Liver (tissue), 9 donors: ENCODE measurements around the gene ACD. TPM values are rescaled to one million over a fixed set of nuclear protein-coding genes. Genes with fewer than 3 reads are reported as not detected.

ENCODE experiments used
- DNase-seq: peaks from one replicate; pipeline ENCODE4 v3.0.0-alpha.2; 2017; ENCODE audit warnings: low spot score
- H3K27ac ChIP-seq, 2 donors: one replicate each; pipeline ENCODE4 v1.7.0; 2013; ENCODE audit warnings: inconsistent platforms in 2 of 2, low read length in 2 of 2, control low read depth in 1 of 2, low read depth in 1 of 2, mild to moderate bottlenecking in 1 of 2
- H3K27me3 ChIP-seq, 4 donors: one replicate each; pipeline versions ENCODE4 v1.6.1 to v1.7.0; 2013; ENCODE audit warnings: low read length in 3 of 4, inconsistent platforms in 1 of 4, mild to moderate bottlenecking in 1 of 4, moderate library complexity in 1 of 4; ENCODE audit not compliant: control insufficient read depth in 4 of 4, insufficient read depth in 4 of 4
- H3K36me3 ChIP-seq, 4 donors: one replicate each; pipeline versions ENCODE4 v1.6.1 to v1.7.0; 2013; ENCODE audit warnings: low read length in 3 of 4, mild to moderate bottlenecking in 3 of 4, low read depth in 1 of 4, moderate library complexity in 1 of 4; ENCODE audit not compliant: control insufficient read depth in 4 of 4, insufficient read depth in 3 of 4
- H3K4me1 ChIP-seq, 4 donors: one replicate each; pipeline versions ENCODE4 v1.6.1 to v1.7.0; 2013; ENCODE audit warnings: low read length in 3 of 4, mild to moderate bottlenecking in 3 of 4, moderate library complexity in 1 of 4; ENCODE audit not compliant: control insufficient read depth in 4 of 4, insufficient read depth in 4 of 4
- H3K4me3 ChIP-seq, 3 donors: one replicate each; pipeline versions ENCODE4 v1.6.1 to v1.7.0; 2013; ENCODE audit warnings: low read length in 3 of 3, control low read depth in 1 of 3, low read depth in 1 of 3, mild to moderate bottlenecking in 1 of 3
- H3K9ac ChIP-seq, 2 donors: one replicate each; pipeline ENCODE4 v1.7.0; 2013; ENCODE audit warnings: low read length in 2 of 2, mild to moderate bottlenecking in 2 of 2, moderate library complexity in 2 of 2, control low read depth in 1 of 2, low read depth in 1 of 2
- H3K9me3 ChIP-seq, 4 donors: one replicate each; pipeline versions ENCODE4 v1.6.1 to v1.7.0; 2013; ENCODE audit warnings: low read length in 3 of 4; ENCODE audit not compliant: control insufficient read depth in 4 of 4
- ATF3 ChIP-seq: IDR thresholded peaks from 2 replicates; pipeline ENCODE4 v1.6.1; 2016; ENCODE audit warnings: antibody characterized with exemption
- CTCF ChIP-seq: fragments of 150-350 bp; IDR thresholded peaks from 2 replicates; pipeline ENCODE4 v1.5.1; 2017; ENCODE audit warnings: improper control_type of control experiment, low read depth, low read length; ENCODE audit not compliant: missing input control
- EGR1 ChIP-seq, 2 donors: IDR thresholded peaks; 2 replicates each; pipeline ENCODE4 v1.6.1; 2016 to 2018; ENCODE audit warnings: antibody characterized with exemption in 2 of 2, low read depth in 2 of 2
- FOXA1 ChIP-seq: IDR thresholded peaks from 2 replicates; pipeline ENCODE4 v1.6.1; 2016; ENCODE audit warnings: antibody characterized with exemption
- FOXA2 ChIP-seq: IDR thresholded peaks from 2 replicates; pipeline ENCODE4 v1.6.1; 2016; ENCODE audit warnings: antibody characterized with exemption
- GABPA ChIP-seq, 2 donors: IDR thresholded peaks in 1 of 2; conservative IDR thresholded peaks in 1 of 2; 2 replicates each; pipeline ENCODE4 v1.6.1; 2016; ENCODE audit warnings: antibody characterized with exemption in 2 of 2, mild to moderate bottlenecking in 1 of 2, moderate library complexity in 1 of 2
- HNF4A ChIP-seq, 2 donors: conservative IDR thresholded peaks; 2 replicates each; pipeline ENCODE4 v1.6.1; 2016; ENCODE audit warnings: antibody characterized with exemption in 2 of 2, mild to moderate bottlenecking in 2 of 2
- HNF4G ChIP-seq: IDR thresholded peaks from 2 replicates; pipeline ENCODE4 v1.6.1; 2016; ENCODE audit warnings: antibody characterized with exemption
- JUND ChIP-seq, 2 donors: IDR thresholded peaks; 2 replicates each; pipeline ENCODE4 v1.6.1; 2016; ENCODE audit warnings: antibody characterized with exemption in 2 of 2
- MAX ChIP-seq: IDR thresholded peaks from 2 replicates; pipeline ENCODE4 v1.6.1; 2016; ENCODE audit warnings: antibody characterized with exemption
- NR2F2 ChIP-seq: IDR thresholded peaks from 2 replicates; pipeline ENCODE4 v1.6.1; 2016; ENCODE audit warnings: antibody characterized with exemption
- RAD21 ChIP-seq, 2 donors: IDR thresholded peaks; 2 replicates each; pipeline ENCODE4 v1.6.1; 2016; ENCODE audit warnings: antibody characterized with exemption in 2 of 2, mild to moderate bottlenecking in 2 of 2
- RXRA ChIP-seq, 2 donors: IDR thresholded peaks; 2 replicates each; pipeline ENCODE4 v1.6.1; 2017 to 2018; ENCODE audit warnings: antibody characterized with exemption in 2 of 2, mild to moderate bottlenecking in 1 of 2
- SP1 ChIP-seq: IDR thresholded peaks from 2 replicates; pipeline ENCODE4 v1.6.1; 2018; ENCODE audit warnings: antibody characterized with exemption, mild to moderate bottlenecking
- TAF1 ChIP-seq: conservative IDR thresholded peaks from 2 replicates; pipeline ENCODE4 v1.6.1; 2016; ENCODE audit warnings: antibody characterized with exemption, mild to moderate bottlenecking
- YY1 ChIP-seq: IDR thresholded peaks from 2 replicates; pipeline ENCODE4 v1.6.1; 2016; ENCODE audit warnings: antibody characterized with exemption, mild to moderate bottlenecking
- WGBS: extraction: QIAGEN DNeasy Blood & Tissue Kit; methylation state at CpG from one replicate; pipeline ENCODE4 v1.1.7; 2013; 5-methylcytosine and 5-hydroxymethylcytosine counted together
- polyA plus RNA-seq, 2 donors: library from polyadenylated mRNA; stranded (reverse) in 1 of 2; unstranded in 1 of 2; fragments of 200-250 nt in 1 of 2; fragments of >200 nt in 1 of 2; fragmentation: Nextera tagmentation in 1 of 2; extraction: Ambion mirVana in 1 of 2; gene quantifications; one replicate each; pipeline versions ENCODE4 v1.2.1 to v1.2.3, GENCODE V29; 2013 to 2015
- total RNA-seq, 2 donors: library from RNA; depleted of rRNA; stranded (reverse); fragments of >200 nt; gene quantifications; one replicate each; pipeline ENCODE4 v1.2.3, GENCODE V29; 2014
- TF ChIP-seq, protein P1 (sequence below): IDR thresholded peaks from 2 replicates; pipeline ENCODE4 v1.6.1; 2016; ENCODE audit warnings: antibody characterized with exemption, mild to moderate bottlenecking
- TF ChIP-seq, protein P2 (sequence below): IDR thresholded peaks from 2 replicates; pipeline ENCODE4 v1.6.1; 2016; ENCODE audit warnings: antibody characterized with exemption
- donor health status: healthy.
- donor health status: healthy.
- donor health status: healthy.
- donor health status: healthy.
- donor health status: healthy.

Gene ACD
- total and polyA plus RNA-seq, 4 donors: 4.3 to 5.6 (median 5.1) TPM

GRCh38 chr16:67654403-67654911, 5.6 kb downstream of the ACD start:
- no peak for DNase-seq
- H3K4me3 ChIP-seq: no peak overlapping the region
- no peaks in the 10 kb centered on the region for H3K27me3 ChIP-seq
- TF ChIP-seq NR2F2 (no peak), TAF1 (no peak), RXRA (IDR thresholded peaks at IDR 0.05) (no peak), GABPA (IDR thresholded peaks at IDR 0.05 in 1 of 2, conservative IDR thresholded peaks at IDR 0.05 in 1 of 2) (no peak), MAX (no peak), FOXA2 (no peak), HNF4G (no peak), JUND (IDR thresholded peaks at IDR 0.05) (no peak), SP1 (no peak), EGR1 (IDR thresholded peaks at IDR 0.05; ENCODE audit: low read depth in 2 of 2) (no peak), FOXA1 (no peak), CTCF (no peak), RAD21 (IDR thresholded peaks at IDR 0.05) (no peak), HNF4A (conservative IDR thresholded peaks at IDR 0.05) (no peak)
- TF ChIP-seq, protein P1, sequence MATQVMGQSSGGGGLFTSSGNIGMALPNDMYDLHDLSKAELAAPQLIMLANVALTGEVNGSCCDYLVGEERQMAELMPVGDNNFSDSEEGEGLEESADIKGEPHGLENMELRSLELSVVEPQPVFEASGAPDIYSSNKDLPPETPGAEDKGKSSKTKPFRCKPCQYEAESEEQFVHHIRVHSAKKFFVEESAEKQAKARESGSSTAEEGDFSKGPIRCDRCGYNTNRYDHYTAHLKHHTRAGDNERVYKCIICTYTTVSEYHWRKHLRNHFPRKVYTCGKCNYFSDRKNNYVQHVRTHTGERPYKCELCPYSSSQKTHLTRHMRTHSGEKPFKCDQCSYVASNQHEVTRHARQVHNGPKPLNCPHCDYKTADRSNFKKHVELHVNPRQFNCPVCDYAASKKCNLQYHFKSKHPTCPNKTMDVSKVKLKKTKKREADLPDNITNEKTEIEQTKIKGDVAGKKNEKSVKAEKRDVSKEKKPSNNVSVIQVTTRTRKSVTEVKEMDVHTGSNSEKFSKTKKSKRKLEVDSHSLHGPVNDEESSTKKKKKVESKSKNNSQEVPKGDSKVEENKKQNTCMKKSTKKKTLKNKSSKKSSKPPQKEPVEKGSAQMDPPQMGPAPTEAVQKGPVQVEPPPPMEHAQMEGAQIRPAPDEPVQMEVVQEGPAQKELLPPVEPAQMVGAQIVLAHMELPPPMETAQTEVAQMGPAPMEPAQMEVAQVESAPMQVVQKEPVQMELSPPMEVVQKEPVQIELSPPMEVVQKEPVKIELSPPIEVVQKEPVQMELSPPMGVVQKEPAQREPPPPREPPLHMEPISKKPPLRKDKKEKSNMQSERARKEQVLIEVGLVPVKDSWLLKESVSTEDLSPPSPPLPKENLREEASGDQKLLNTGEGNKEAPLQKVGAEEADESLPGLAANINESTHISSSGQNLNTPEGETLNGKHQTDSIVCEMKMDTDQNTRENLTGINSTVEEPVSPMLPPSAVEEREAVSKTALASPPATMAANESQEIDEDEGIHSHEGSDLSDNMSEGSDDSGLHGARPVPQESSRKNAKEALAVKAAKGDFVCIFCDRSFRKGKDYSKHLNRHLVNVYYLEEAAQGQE: no peak
- H3K36me3 ChIP-seq: peaks cover 0 to 1% (median 0%) of the 10 kb centered on the region in 4 donors
- H3K9ac ChIP-seq: no peak overlapping the region
- no peak overlapping the region for H3K27ac ChIP-seq
- H3K9me3 ChIP-seq: no peaks in the 10 kb centered on the region
- H3K4me1 ChIP-seq: peaks cover 9 to 20% (median 14%) of the 10 kb centered on the region in 4 donors
- WGBS: 50% methylated on average over 30 of the region's 30 CpGs

DNA sequence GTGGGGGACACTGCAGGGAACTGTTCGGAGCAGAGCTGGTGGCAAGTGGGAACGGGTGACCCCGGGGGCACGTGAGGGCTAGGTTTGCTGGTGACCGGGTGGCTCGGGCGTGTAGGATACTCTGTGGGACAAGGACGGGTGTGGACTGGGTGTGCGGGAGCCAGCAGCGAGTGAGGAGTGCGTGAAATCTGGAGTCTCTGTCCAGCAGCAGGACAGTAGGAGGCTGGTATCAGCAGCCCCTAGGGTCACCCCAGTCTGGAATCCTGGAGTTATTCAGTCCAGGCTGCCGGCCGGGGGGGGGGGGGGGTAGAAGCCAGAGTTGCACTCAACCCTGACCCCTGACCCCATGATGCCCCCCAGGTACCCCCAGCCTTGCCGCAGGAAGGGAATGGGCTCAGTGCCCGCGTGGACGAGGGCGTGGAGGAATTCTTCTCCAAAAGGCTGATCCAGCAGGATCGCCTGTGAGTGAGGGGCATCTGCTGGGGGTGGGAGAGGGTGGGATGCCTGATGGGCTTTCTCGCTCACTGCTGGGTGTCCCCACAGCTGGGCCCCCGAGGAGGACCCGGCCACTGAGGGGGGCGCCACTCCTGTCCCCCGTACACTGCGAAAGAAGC, 6.2 kb downstream of the ACD start:
- Histone ChIP-seq H3K27ac (no peak overlapping the region), H3K36me3 (peaks cover 0 to 1% (median 0%) of the 10 kb centered on the region in 4 donors), H3K9me3 (no peaks in the 10 kb centered on the region), H3K9ac (no peak overlapping the region), H3K27me3 (no peaks in the 10 kb centered on the region), H3K4me3 (peak overlapping the region in 1 of 3 donors; percentile 51), H3K4me1 (peaks cover 3 to 18% (median 11%) of the 10 kb centered on the region in 4 donors)
- TF ChIP-seq HNF4A (conservative IDR thresholded peaks at IDR 0.05) (no peak), MAX (no peak), SP1 (no peak), FOXA1 (no peak), JUND (IDR thresholded peaks at IDR 0.05) (no peak), ATF3 (no peak), YY1 (no peak), FOXA2 (no peak)
- TF ChIP-seq, protein P2, sequence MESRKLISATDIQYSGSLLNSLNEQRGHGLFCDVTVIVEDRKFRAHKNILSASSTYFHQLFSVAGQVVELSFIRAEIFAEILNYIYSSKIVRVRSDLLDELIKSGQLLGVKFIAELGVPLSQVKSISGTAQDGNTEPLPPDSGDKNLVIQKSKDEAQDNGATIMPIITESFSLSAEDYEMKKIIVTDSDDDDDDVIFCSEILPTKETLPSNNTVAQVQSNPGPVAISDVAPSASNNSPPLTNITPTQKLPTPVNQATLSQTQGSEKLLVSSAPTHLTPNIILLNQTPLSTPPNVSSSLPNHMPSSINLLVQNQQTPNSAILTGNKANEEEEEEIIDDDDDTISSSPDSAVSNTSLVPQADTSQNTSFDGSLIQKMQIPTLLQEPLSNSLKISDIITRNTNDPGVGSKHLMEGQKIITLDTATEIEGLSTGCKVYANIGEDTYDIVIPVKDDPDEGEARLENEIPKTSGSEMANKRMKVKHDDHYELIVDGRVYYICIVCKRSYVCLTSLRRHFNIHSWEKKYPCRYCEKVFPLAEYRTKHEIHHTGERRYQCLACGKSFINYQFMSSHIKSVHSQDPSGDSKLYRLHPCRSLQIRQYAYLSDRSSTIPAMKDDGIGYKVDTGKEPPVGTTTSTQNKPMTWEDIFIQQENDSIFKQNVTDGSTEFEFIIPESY: no peak
- DNase-seq: no peak
- WGBS: 34% methylated on average over 25 of the region's 25 CpGs
